DMS153 (cell line): ENCODE measurements around the gene ZNF280A.
A peak's percentile ranks its signal among the peaks of the same experiment; 100 is the strongest.
"Not testable (repeated sequence)": the region's sequence is repeated elsewhere in the genome, so short reads cannot be mapped to it uniquely, and the experiment has no call there.

ENCODE experiments used
- DNase-seq: peaks from one replicate; lab custom pipeline; 2025; lab: John Stamatoyannopoulos, UW

ZNF280A gene

DNA sequence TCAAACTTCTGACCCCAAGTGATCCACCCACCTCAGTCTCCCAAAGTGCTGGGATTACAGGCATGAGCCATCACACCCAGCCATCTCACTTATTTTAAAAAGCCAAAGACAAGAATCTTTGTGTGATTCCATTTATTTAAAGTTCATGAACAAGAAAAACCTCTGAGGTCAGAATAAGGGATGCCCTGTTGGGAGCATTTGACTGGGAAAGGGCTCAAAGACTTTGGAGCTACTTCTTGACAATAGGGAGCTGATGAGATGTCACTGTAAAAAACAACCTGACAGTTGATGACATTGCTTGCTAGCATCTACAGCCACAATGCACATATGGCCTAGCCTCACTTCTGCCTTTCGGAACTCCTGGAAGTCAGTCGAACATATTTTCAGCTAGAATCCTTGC, 6.5 kb downstream of the ZNF280A start:
- DNase-seq = no peak

GRCh38 chr22:22512951-22513350, 7.1 kb downstream of the ZNF280A start:
- DNase-seq = no peak

DNA sequence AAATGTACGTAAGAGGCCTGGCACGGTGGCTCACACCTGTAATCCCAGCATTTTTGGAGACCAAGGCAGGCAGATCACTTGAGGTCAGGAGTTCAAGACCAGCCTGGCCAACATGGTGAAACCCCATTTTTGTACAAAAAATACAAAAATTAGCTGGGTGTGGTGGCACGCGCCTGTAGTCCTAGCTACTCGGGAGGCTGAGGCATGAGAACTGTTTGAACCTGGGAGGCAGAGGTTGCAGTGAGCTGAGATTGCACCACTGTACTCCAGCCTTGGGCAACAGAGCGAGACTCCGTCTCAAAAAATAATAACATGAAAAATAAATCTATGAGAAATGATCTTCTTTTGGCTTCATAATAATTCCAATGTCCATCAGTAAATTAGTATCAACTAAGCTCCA, 9.2 kb downstream of the ZNF280A start:
- DNase-seq = not testable (repeated sequence)

GRCh38 chr22:22509912-22510311, 10.2 kb downstream of the ZNF280A start:
- DNase-seq = not testable (repeated sequence)

DNA sequence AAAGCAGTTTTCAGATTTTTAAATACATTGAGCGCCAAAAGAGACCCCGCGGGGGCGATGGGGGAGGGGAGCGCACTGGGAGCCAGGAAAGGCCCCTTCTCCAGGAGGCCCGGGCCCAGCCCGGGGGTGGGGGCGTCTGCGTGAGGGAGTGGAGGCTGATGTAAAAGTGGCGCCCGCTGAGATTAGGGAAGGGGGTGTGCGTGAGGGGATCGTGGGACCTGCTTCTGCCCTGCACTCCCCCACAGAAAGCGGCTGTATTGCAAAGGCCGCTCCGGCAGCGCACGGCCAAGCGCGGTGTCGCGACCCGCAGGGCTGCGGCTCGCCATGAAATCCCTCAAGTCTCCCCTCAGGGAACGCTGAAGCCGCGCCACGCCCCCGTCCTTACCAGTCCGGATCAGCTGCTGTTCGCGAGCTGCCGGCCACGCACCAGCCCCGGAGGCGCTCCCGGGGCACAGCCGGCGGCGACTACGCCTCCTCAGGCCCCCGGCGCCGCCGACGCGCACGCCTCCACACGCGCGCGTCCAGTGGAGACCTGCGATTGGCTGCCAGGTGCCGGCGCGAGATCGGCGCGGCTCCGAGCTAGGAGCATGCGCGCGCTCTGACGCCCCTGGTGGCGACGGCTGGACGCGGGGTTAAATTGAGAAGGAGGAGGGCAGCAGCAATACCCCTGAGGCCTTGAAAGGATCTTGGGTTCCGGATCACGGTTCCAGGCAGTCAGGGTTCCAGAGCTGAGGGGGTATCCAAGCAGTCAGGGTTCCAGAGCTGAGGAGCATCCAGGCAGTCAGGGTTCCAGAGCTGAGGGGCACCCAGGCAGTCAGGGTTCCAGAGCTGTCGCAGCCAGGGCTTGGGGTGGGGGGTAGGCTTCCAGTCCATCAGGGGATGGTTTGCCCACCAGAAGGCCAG, 11.5 kb downstream of the ZNF280A start, which contains the start of gene ZNF280B:
TSS of gene ZNF280B (minus strand) at position 469 of the 903 bp plus-strand sequence. CDS start 19,344 bp downstream, outside the sequence.
- peak; percentile 80 for DNase-seq

GRCh38 chr22:22507743-22508273, 12.3 kb downstream of the ZNF280A start:
- no peak for DNase-seq

GRCh38 chr22:22506736-22507135, 13.3 kb downstream of the ZNF280A start:
- DNase-seq = no peak

- DNase-seq = no peak
Observed at GRCh38 chr22:22498267-22498666, 21.8 kb downstream of the ZNF280A start.

DNA sequence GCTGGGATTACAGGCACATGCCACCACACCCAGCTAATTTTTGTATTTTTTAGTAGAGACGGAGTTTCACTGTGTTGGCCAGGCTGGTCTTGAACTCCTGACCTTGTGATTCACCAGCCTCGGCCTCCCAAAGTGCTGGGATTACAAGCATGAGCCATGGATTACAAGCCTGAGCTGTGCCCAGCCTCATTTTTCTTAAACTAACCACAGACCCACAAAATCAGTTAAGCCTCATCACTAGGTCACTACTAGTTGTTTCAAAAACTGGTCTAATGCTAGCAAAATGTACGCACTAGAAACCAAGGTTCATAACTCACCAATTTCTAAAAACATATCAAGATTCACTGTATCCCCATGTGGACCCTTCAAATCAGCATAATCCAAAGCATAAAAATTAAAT, 28.5 kb downstream of the ZNF280A start:
- not testable (repeated sequence) for DNase-seq

GRCh38 chr22:22488736-22489135, 31.3 kb downstream of the ZNF280A start:
- no peak for DNase-seq

- no peak for DNase-seq
Observed at GRCh38 chr22:22487869-22488597, 32.0 kb downstream of the ZNF280A start.

- no peak for DNase-seq
Observed at GRCh38 chr22:22487059-22487458, 33.0 kb downstream of the ZNF280A start.

DNA sequence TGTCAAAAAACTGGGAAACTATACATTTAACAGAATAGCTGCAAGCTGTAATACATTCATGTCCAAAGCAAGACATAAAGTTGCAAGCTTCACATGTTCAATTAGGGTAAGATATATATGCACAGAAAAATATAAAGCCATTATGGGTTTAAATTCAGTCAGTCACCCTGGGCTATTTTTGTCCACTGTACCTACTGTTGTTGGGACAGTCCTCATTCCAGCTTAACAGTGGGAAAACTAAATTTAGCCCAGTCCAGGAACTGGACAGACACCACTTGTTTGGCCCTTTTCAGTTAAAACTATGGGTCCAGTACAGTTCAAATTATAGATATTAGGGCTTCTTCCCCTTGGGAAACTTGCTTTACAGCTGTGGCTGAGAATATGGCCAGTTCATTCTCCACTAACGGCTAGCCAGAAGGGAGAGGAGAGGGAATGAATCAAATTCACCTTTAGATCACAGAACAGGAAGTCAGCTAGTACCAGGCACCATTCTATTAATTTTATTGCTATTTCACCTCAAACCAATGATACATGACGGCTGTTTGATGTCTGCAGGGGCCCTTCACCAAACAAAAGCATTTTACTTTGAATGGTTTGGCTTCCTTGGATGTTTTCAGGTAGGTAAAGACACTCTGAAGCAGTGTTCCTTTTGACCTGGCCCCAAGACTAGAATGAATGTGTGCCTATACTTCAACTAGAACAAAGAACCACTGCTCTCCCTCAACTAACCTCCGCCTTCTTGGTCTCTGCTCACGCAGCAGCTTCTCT, 33.8 kb downstream of the ZNF280A start:
- DNase-seq = no peak

GRCh38 chr22:22485524-22485923, 34.5 kb downstream of the ZNF280A start:
- DNase-seq = no peak

DNA sequence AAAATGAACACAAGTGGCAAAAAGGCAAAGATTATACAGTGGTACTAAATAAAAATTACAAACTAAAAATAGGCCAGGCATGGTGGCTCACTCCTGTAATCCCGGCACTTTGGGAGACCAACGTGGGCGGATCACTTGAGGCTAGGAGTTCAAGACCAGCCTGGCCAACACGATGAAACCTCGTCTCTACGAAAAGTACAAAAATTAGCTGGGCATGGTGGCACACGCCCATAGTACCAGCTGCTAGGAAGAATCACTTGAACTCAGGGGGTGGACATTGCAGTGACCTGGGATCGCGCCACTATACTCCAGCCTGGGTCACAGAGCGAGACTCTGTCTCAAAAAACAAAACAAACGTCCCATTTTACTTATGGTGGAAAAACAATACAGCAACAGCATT, 36.0 kb downstream of the ZNF280A start:
- DNase-seq = no peak

DNA sequence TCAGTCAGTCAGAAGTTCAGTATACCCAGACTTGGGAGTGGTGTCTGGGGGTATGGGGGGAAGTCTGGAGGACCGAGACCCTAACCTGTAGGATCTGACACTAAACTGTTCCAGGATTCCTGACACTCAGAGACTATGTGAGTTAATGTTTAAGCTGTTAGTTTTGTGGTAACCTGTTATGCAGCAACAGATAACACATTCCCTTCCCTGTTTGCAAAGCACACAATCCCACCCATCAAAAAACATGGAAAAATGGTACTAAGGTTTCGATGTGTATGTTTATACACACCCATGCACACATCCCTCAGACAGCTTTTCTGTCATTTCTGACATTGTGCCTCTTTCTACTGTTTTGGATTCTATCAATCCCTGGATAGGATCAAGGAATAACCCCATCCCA, 39.1 kb downstream of the ZNF280A start:
- no peak for DNase-seq

GRCh38 chr22:22479999-22480532, 40.0 kb downstream of the ZNF280A start:
- no peak for DNase-seq

- DNase-seq = no peak
Observed at GRCh38 chr22:22479116-22479515, 41.0 kb downstream of the ZNF280A start.

DNA sequence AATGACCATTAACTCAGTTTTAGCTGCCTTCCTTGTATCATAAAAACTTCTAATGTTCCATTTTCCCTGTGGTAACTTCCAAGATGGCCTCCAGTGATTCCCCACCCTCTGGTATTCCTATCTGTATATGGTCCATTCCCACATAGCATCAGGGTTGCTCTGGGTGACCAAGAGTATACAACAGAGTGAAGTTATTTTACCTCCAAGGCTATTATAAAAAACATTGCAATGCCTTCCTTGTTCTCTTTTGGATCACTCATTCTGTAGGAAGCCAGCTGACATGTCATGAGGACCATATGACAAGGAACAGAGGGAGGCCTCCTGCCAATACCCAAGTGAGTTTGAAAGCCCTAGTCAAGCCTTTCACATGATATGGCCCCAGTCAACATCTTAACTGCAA, 41.6 kb downstream of the ZNF280A start:
- no peak for DNase-seq

GRCh38 chr22:22474733-22475132, 45.3 kb downstream of the ZNF280A start:
- DNase-seq = no peak

- DNase-seq = not testable (repeated sequence)
Observed at GRCh38 chr22:22471104-22471503, 49.0 kb downstream of the ZNF280A start.

- DNase-seq = no peak
Observed at GRCh38 chr22:22469527-22469926, 50.5 kb downstream of the ZNF280A start.
